ENCODE data around the gene DNAH14. TPM values are rescaled to one million over a fixed set of nuclear protein-coding genes. Genes with fewer than 3 reads are reported as not detected.

DNAH14 gene
- total RNA-seq, 1 experiment from 2014 or later: 69.7 TPM

- no peak for DNase-seq (ENCODE audit: unreplicated experiment)
- peaks cover 7% of the 10 kb centered on the region for H3K9me3 Mint-ChIP-seq (ENCODE audit: unreplicated experiment)
- H3K27me3 Mint-ChIP-seq (ENCODE audit: insufficient read depth, unreplicated experiment): no peaks in the 10 kb centered on the region
- BruUV-seq (replicated peaks): no TSS peak
- no peak overlapping the region for H3K27ac Mint-ChIP-seq (ENCODE audit: low read depth, unreplicated experiment)
- H3K4me1 Mint-ChIP-seq (ENCODE audit: insufficient read depth, unreplicated experiment): peaks cover 11% of the 10 kb centered on the region
- H3K36me3 Mint-ChIP-seq (ENCODE audit: insufficient read depth, unreplicated experiment): no peaks in the 10 kb centered on the region
- TF ChIP-seq CTCF (IDR thresholded peaks at IDR 0.05; ENCODE audit: unreplicated experiment): no peak
- H3K4me3 Mint-ChIP-seq (ENCODE audit: unreplicated experiment): no peak overlapping the region
- POLR2A ChIA-PET: no interaction called here
- CTCF ChIA-PET: interaction anchor here (0.6 kb wide), 1 partner anchor 58 kb away, joined by 4 read pairs; no protein-coding TSS in a partner anchor
- intact Hi-C loops (cut with micrococcal nuclease): no loop called here
Observed at GRCh38 chr1:225250432-225250831, 321.0 kb downstream of the DNAH14 start.

GRCh38 chr1:225253173-225253572 lies 323.7 kb downstream of the DNAH14 start:
- BruUV-seq (replicated peaks): no TSS peak
- H3K36me3 Mint-ChIP-seq (ENCODE audit: insufficient read depth, unreplicated experiment): no peaks in the 10 kb centered on the region
- intact Hi-C loops (cut with micrococcal nuclease): no loop called here
- H3K4me1 Mint-ChIP-seq (ENCODE audit: insufficient read depth, unreplicated experiment): peaks cover 11% of the 10 kb centered on the region
- POLR2A ChIA-PET: interaction anchor here (0.8 kb wide), 1 partner anchor 10 kb away, joined by 3 read pairs; no protein-coding TSS in a partner anchor
- no peak overlapping the region for H3K27ac Mint-ChIP-seq (ENCODE audit: low read depth, unreplicated experiment)
- H3K4me3 Mint-ChIP-seq (ENCODE audit: unreplicated experiment): no peak overlapping the region
- no peak for DNase-seq (ENCODE audit: unreplicated experiment)
- CTCF ChIA-PET: interaction anchor here (0.6 to 1.6 kb wide), 8 partner anchors 11 to 171 kb away, joined by 3 to 6 read pairs (median 3); no protein-coding TSS in a partner anchor
- TF ChIP-seq CTCF (IDR thresholded peaks at IDR 0.05; ENCODE audit: unreplicated experiment): no peak
- H3K9me3 Mint-ChIP-seq (ENCODE audit: unreplicated experiment): no peaks in the 10 kb centered on the region
- H3K27me3 Mint-ChIP-seq (ENCODE audit: insufficient read depth, unreplicated experiment): no peaks in the 10 kb centered on the region

GRCh38 chr1:225253784-225254183 lies 324.3 kb downstream of the DNAH14 start:
- intact Hi-C loops (cut with micrococcal nuclease): no loop called here
- ChIA-PET POLR2A (interaction anchor here (0.8 kb wide), 1 partner anchor 128 kb away, joined by 3 read pairs; no protein-coding TSS in a partner anchor), CTCF (interaction anchor here (0.7 to 1.6 kb wide), 4 partner anchors 16 to 66 kb away, joined by 3 to 6 read pairs (median 4); no protein-coding TSS in a partner anchor)
- DNase-seq (ENCODE audit: unreplicated experiment): peak; percentile 48
- H3K4me3 Mint-ChIP-seq (ENCODE audit: unreplicated experiment): no peak overlapping the region
- no peaks in the 10 kb centered on the region for H3K36me3 Mint-ChIP-seq (ENCODE audit: insufficient read depth, unreplicated experiment)
- H3K27ac Mint-ChIP-seq (ENCODE audit: low read depth, unreplicated experiment): no peak overlapping the region
- no TSS peak for BruUV-seq (replicated peaks)
- H3K4me1 Mint-ChIP-seq (ENCODE audit: insufficient read depth, unreplicated experiment): peaks cover 11% of the 10 kb centered on the region
- H3K9me3 Mint-ChIP-seq (ENCODE audit: unreplicated experiment): no peaks in the 10 kb centered on the region
- no peaks in the 10 kb centered on the region for H3K27me3 Mint-ChIP-seq (ENCODE audit: insufficient read depth, unreplicated experiment)
- no peak for TF ChIP-seq CTCF (IDR thresholded peaks at IDR 0.05; ENCODE audit: unreplicated experiment)

- Mint-ChIP-seq H3K27me3 (ENCODE audit: insufficient read depth, unreplicated experiment) (no peaks in the 10 kb centered on the region), H3K4me1 (ENCODE audit: insufficient read depth, unreplicated experiment) (peaks cover 11% of the 10 kb centered on the region), H3K36me3 (ENCODE audit: insufficient read depth, unreplicated experiment) (no peaks in the 10 kb centered on the region), H3K27ac (ENCODE audit: low read depth, unreplicated experiment) (no peak overlapping the region), H3K9me3 (ENCODE audit: unreplicated experiment) (no peaks in the 10 kb centered on the region), H3K4me3 (ENCODE audit: unreplicated experiment) (no peak overlapping the region)
- ChIA-PET CTCF (interaction anchor here (0.8 kb wide), 1 partner anchor 23 kb away, joined by 3 read pairs; no protein-coding TSS in a partner anchor), POLR2A (interaction anchor here (0.7 kb wide), 1 partner anchor 37 kb away, joined by 4 read pairs; no protein-coding TSS in a partner anchor)
- TF ChIP-seq CTCF (IDR thresholded peaks at IDR 0.05; ENCODE audit: unreplicated experiment): no peak
- intact Hi-C loops (cut with micrococcal nuclease): no loop called here
- DNase-seq (ENCODE audit: unreplicated experiment): no peak
- BruUV-seq (replicated peaks): no TSS peak
Observed at GRCh38 chr1:225254676-225255075, 325.2 kb downstream of the DNAH14 start.
